ENCODE data around the gene HOXD10. TPM values are rescaled to one million over a fixed set of nuclear protein-coding genes. Genes with fewer than 3 reads are reported as not detected.

HOXD10 gene
- total RNA-seq, 2 experiments from 2014 or later: not detected

DNA sequence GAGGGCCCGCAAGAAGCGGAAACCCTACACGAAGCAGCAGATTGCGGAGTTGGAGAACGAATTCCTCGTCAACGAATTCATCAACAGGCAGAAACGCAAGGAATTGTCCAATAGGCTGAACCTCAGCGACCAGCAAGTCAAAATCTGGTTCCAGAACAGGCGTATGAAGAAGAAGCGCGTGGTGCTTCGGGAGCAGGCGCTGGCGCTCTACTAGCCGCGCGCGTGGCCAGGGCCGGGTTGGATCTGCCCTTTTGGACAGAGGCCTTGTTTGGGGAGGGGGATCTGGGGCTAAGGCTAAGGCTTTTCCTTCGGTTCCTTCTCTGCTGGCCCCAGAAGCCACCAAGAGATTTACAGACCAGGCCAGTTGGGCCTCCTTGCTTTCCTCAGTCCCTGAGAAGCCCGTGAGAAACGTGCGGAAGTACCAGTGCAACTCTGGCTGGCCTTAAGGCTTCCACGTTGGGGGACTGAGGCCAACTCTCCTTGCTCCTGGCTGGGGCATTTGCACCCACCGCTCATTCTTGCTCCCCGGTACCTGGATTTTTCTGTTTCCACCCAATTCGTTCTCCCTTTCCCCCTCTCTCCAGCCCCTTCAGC, 15.9 kb upstream of the HOXD10 start:
- intact Hi-C loops (cut with micrococcal nuclease; ENCODE audit: unreplicated experiment): no loop called here
- no peak for TF ChIP-seq EZH2phosphoT487 (IDR thresholded peaks at IDR 0.05; ENCODE audit: borderline replicate concordance, low read depth, low read length)
- TF ChIP-seq, protein P1, sequence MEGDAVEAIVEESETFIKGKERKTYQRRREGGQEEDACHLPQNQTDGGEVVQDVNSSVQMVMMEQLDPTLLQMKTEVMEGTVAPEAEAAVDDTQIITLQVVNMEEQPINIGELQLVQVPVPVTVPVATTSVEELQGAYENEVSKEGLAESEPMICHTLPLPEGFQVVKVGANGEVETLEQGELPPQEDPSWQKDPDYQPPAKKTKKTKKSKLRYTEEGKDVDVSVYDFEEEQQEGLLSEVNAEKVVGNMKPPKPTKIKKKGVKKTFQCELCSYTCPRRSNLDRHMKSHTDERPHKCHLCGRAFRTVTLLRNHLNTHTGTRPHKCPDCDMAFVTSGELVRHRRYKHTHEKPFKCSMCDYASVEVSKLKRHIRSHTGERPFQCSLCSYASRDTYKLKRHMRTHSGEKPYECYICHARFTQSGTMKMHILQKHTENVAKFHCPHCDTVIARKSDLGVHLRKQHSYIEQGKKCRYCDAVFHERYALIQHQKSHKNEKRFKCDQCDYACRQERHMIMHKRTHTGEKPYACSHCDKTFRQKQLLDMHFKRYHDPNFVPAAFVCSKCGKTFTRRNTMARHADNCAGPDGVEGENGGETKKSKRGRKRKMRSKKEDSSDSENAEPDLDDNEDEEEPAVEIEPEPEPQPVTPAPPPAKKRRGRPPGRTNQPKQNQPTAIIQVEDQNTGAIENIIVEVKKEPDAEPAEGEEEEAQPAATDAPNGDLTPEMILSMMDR (conservative IDR thresholded peaks at IDR 0.05; ENCODE audit: low read length): no peak
- Histone ChIP-seq H3K9me2 (ENCODE audit: insufficient read depth, low read length) (no peaks in the 10 kb centered on the region), H3K4me3 (ENCODE audit: low read depth, low read length, poor library complexity, severe bottlenecking) (no peak overlapping the region), H3K36me3 (ENCODE audit: insufficient read depth, low read length) (no peaks in the 10 kb centered on the region), H3K9me3 (ENCODE audit: low read length) (no peaks in the 10 kb centered on the region), H3K4me2 (ENCODE audit: low read length) (no peak overlapping the region), H2AFZ (ENCODE audit: low read length) (no peak overlapping the region), H3K27ac (ENCODE audit: low read depth, low read length, poor library complexity, severe bottlenecking) (no peak overlapping the region), H3K4me1 (ENCODE audit: insufficient read depth, low read length, poor library complexity, severe bottlenecking) (peaks cover 14% of the 10 kb centered on the region), H4K20me1 (ENCODE audit: insufficient read depth, low read length) (no peaks in the 10 kb centered on the region), H3K79me2 (ENCODE audit: insufficient read depth, low read depth, low read length) (no peaks in the 10 kb centered on the region)
- ChIA-PET POLR2A (no interaction called here), CTCF (ENCODE audit: unreplicated experiment) (no interaction called here)
- DNase-seq (ENCODE audit: low spot score): no peak
- BruUV-seq (replicated peaks): no TSS peak

DNA sequence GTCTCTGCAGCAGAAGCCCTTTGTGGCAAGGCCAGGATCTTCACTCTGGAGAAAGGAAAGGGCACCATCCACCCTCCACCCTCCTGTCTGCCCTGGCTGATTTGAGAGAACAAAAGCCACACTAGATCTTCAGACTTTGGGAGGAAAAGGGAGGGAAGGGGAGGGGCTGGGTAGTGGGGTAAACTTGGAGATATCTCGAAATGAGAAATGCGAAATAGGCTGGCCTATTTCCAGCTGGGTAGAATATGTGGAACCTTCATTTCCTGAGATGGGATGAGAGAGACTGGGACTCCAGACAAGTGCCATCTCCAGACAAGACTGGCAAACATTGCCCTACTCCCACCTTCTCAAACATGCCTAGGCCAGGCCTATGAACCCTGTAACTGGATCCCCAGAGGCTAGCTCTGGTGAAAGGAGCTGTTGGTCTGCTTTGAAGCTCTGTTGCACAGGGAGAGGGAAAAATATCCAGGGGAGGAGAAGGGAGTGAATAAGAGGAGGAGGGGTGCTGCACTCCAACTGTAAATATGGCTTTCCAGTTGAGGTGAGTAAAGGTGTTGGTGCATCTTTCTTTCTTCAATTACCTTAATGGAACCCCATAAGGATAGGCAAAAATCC, 15.3 kb upstream of the HOXD10 start:
- no peak overlapping the region for H3K27ac ChIP-seq (ENCODE audit: low read depth, low read length, poor library complexity, severe bottlenecking)
- ChIA-PET CTCF (ENCODE audit: unreplicated experiment) (no interaction called here), POLR2A (interaction anchor here (0.6 kb wide), 1 partner anchor 496 kb away, joined by 3 read pairs; no protein-coding TSS in a partner anchor)
- no peak overlapping the region for H3K4me2 ChIP-seq (ENCODE audit: low read length)
- no peaks in the 10 kb centered on the region for H4K20me1 ChIP-seq (ENCODE audit: insufficient read depth, low read length)
- BruUV-seq (replicated peaks): no TSS peak
- H3K9me3 ChIP-seq (ENCODE audit: low read length): no peaks in the 10 kb centered on the region
- H3K4me1 ChIP-seq (ENCODE audit: insufficient read depth, low read length, poor library complexity, severe bottlenecking): peaks cover 12% of the 10 kb centered on the region
- no peak for DNase-seq (ENCODE audit: low spot score)
- no peaks in the 10 kb centered on the region for H3K36me3 ChIP-seq (ENCODE audit: insufficient read depth, low read length)
- intact Hi-C loops (cut with micrococcal nuclease; ENCODE audit: unreplicated experiment): no loop called here
- TF ChIP-seq, protein P1 (conservative IDR thresholded peaks at IDR 0.05; ENCODE audit: low read length): no peak
- H3K79me2 ChIP-seq (ENCODE audit: insufficient read depth, low read depth, low read length): no peaks in the 10 kb centered on the region
- H2AFZ ChIP-seq (ENCODE audit: low read length): no peak overlapping the region
- H3K4me3 ChIP-seq (ENCODE audit: low read depth, low read length, poor library complexity, severe bottlenecking): no peak overlapping the region
- no peaks in the 10 kb centered on the region for H3K9me2 ChIP-seq (ENCODE audit: insufficient read depth, low read length)

DNA sequence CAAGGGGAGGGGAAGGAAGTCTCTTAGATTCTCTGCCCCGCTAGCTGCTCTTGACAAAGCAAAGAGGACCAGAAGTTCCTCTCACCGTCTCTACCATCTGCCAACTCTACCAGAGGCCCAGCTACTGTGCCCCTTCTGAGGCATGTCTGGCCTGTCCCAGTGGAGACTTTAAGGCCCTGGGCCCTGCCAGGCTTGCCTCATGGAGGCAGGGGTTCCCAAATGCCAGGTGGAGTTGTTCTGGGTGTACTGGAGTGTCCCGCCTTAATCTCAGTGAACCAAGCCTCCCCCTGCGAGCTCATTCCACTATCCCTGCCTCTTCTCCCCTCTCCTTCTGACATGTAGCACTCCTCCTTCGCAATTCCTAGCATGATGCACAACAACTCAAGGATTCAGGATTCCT, 14.7 kb upstream of the HOXD10 start:
- Histone ChIP-seq H4K20me1 (ENCODE audit: insufficient read depth, low read length) (no peaks in the 10 kb centered on the region), H3K4me1 (ENCODE audit: insufficient read depth, low read length, poor library complexity, severe bottlenecking) (peaks cover 7% of the 10 kb centered on the region), H3K79me2 (ENCODE audit: insufficient read depth, low read depth, low read length) (no peaks in the 10 kb centered on the region), H3K27ac (ENCODE audit: low read depth, low read length, poor library complexity, severe bottlenecking) (no peak overlapping the region), H3K9me3 (ENCODE audit: low read length) (no peaks in the 10 kb centered on the region), H2AFZ (ENCODE audit: low read length) (no peak overlapping the region), H3K9me2 (ENCODE audit: insufficient read depth, low read length) (no peaks in the 10 kb centered on the region), H3K4me3 (ENCODE audit: low read depth, low read length, poor library complexity, severe bottlenecking) (no peak overlapping the region), H3K36me3 (ENCODE audit: insufficient read depth, low read length) (no peaks in the 10 kb centered on the region), H3K4me2 (ENCODE audit: low read length) (no peak overlapping the region)
- DNase-seq (ENCODE audit: low spot score): no peak
- TF ChIP-seq EZH2phosphoT487 (IDR thresholded peaks at IDR 0.05; ENCODE audit: borderline replicate concordance, low read depth, low read length): no peak
- TF ChIP-seq, protein P1 (conservative IDR thresholded peaks at IDR 0.05; ENCODE audit: low read length): no peak
- BruUV-seq (replicated peaks): no TSS peak
- intact Hi-C loops (cut with micrococcal nuclease; ENCODE audit: unreplicated experiment): no loop called here
- POLR2A ChIA-PET: interaction anchor here (0.6 kb wide), 1 partner anchor 496 kb away, joined by 3 read pairs; no protein-coding TSS in a partner anchor
- CTCF ChIA-PET (ENCODE audit: unreplicated experiment): no interaction called here
